ENCODE data around the gene TMEM244. TPM values are rescaled to one million over a fixed set of nuclear protein-coding genes. Genes with fewer than 3 reads are reported as not detected.

Gene TMEM244
- not detected in 2 replicates for total RNA-seq

DNA sequence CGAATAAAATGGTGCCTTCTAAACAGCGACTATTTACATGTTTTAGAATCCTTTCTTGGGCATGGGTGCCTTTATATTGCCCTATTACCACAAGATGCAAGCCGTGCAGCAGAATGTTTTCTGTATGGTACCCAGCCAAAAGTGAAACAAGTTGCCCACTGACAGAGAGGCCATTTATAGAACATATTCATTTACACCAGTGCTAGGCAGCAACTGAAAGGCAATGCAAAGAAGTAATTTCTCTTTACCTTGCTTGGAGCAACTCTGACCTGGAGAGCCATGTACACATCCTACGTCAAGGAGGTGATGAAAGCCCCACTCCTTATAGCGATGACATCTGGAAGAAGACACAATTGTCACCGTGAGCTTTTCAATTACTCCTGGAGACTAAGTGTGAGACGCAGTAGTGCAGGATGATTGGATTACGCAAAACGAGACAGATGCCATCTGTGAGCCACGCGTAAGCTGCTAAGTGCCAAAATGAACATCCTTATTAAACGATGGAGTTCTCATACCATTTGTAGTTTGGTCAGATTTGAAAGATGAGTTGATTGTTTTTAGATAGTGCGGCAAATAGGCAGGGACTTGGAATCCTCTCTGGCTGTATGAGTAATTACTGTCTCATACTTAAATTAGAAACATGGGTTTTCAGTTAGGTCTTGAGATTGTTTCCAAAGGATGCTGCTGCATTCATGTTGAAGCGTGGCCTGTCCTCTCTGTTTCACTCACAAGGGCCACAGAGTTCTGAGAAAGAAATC, at the start of gene TMEM244:
Gene TMEM244, minus strand, starts transcription at position 408 of the 758 bp plus-strand sequence. Its CDS starts 127 bp downstream, at position 281.

Other genes with a start within 250 kb of the TMEM244 start
- 15.4 and 17.9 TPM in 2 replicates for gene ARHGAP18, start 151.1 kb downstream of the TMEM244 start, total RNA-seq
- 3.2 and 4.1 TPM in 2 replicates for gene L3MBTL3, start 157.3 kb upstream of the TMEM244 start, total RNA-seq